Stimulated activated CD4-positive, alpha-beta T cell treated with anti-CD3 and anti-CD28 coated beads, Interleukin-12 subunit alpha, Interleukin-12 subunit beta, amount 100 ng/mL, for 24 hours (primary cell): ENCODE data around the gene GPHA2.

Source experiments
- DNase-seq, 2 experiments: peaks; one replicate each; pipeline ENCODE4 v3.0.0-alpha.2; 2020; ENCODE audit warnings: low read depth in 2 of 2

GPHA2 gene

GRCh38 chr11:64910451-64911093 is 25.1 kb downstream of the GPHA2 start:
- DNase-seq = no peak

- no peak for DNase-seq
Observed at GRCh38 chr11:64909653-64910343, 25.9 kb downstream of the GPHA2 start.

DNA sequence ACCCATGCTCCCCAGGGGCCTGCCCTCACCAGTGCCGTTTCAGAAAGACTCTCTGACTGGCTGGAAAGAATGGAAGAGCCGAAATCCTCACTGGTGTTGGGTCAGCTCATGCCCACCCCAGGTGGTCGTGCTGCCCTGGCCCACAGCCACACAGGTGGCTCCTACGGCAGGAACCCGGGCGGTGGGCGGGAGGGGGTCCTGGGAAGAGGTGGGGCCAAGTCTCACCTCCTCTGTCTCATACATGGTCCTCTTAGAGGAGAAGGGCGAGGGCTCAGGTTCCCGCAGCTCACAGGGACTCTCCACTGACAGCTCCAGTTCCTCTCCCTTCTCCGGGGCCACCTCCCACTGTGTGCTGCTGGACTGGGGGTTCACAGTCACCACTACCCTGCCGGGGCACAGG is 26.9 kb downstream of the GPHA2 start:
- DNase-seq = no peak

DNA sequence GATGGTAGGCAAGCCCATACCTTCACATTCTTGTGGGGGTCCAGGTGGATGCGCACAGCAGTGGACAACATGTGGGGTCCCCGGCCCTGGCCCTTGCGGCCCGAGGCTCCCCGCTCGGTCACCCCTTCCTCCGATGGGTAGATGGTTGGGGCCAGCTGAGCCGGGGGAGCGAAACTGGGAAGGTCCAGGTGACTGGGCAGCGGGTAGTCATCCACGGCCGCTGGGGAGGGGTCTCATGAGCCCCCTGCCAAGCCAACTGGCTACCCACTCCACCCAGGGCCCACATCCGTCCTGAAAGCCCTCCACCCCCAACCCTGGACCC is 29.4 kb downstream of the GPHA2 start:
- DNase-seq = no peak

DNA sequence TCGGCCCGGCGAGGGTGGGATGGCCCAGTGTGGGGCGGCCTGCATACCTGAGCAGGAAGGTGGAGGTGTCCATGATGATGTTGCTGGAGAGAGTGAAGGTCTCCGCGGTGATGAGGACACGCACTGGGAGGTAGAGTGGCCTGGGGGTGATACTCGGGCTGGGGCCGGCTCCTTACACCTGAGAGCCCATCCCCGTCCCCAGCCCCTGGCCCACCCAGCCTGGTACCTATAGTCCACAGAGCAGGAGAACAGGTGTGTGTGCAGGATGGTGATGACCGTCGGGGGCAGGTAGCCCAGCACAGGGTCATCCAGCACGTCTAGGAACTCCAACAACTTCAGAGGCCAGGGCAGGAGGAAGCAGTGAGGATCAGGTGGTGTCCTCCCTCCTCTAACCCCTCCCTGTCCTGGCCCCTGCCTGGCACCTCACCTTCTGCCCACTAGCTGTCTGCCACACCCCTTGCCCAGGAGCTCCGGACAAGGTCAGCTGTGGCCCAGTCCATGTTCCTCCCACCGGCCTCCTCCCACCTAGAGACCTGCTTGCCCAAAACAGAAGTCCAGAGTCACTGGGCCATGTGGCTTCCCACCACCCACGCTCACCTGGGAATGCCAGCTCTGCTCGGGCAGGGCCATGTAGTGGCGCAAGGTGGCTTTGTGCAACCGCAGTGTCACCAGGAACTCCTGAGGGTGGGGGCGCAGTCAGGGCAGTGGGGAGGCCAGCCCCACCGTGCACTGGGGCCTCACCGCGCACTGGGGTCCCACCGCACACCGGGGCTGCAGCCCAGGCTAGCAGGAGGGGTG is 30.0 kb downstream of the GPHA2 start:
- no peak for DNase-seq

GRCh38 chr11:64903291-64903833 is 32.3 kb downstream of the GPHA2 start:
- DNase-seq = no peak

- DNase-seq = no peak
Observed at GRCh38 chr11:64902102-64902900, 33.4 kb downstream of the GPHA2 start.

- DNase-seq = no peak
Observed at GRCh38 chr11:64900774-64901173, 34.9 kb downstream of the GPHA2 start.

GRCh38 chr11:64900263-64900678 is 35.4 kb downstream of the GPHA2 start:
- peak; percentile 45 to 54 for DNase-seq

DNA sequence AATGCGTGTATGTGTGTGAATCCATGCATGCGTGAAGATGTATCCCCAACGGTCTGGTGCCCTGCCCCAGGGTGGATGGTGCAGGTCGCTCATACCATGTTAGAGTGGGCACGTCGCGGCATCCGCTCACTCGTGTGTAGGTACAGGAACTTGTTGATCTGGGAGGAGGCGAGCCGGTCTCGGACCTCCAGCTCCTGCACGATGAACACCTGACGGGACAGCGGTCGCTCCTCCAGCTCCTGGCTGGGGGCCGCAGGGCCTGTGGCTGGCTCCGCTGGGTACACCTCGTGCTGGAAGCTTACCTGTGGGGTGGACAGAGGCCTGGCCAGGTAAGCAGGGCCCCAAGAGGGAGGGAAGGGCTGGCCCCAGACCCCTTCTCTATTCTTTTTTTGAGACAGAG is 37.2 kb downstream of the GPHA2 start:
- DNase-seq = no peak

- no peak for DNase-seq
Observed at GRCh38 chr11:64898076-64898445, 37.6 kb downstream of the GPHA2 start.

- DNase-seq = no peak
Observed at GRCh38 chr11:64897381-64898075, 38.2 kb downstream of the GPHA2 start.

DNA sequence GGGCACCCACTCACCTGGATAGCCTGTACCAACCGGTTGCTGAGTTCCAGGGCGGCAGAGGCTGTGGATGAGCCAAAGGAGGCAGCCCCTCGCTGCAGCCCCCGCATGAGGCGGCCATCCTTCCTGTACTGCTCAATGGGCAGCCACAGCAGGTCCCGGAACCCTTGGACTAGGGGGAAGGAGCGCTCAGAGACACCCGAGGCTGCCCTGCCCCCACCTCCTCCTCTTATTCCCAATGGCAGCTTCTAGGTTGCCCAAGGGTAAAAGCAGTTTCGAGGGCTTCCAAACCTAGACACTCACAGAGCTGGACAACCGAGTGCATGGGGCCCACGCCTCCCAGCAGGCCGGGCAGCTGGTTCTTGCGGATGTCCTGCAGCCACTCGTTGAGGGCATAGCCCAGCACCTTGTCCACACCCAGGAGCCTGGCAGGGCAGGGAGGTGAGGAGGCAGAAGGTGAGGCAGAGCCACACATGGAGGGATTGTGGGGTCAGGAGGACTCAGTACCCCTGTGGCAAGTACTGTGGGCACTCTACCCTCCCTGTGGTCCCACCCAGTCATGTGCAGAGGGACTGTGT is 39.2 kb downstream of the GPHA2 start:
- no peak for DNase-seq

- DNase-seq = no peak
Observed at GRCh38 chr11:64894812-64895452, 40.8 kb downstream of the GPHA2 start.

DNA sequence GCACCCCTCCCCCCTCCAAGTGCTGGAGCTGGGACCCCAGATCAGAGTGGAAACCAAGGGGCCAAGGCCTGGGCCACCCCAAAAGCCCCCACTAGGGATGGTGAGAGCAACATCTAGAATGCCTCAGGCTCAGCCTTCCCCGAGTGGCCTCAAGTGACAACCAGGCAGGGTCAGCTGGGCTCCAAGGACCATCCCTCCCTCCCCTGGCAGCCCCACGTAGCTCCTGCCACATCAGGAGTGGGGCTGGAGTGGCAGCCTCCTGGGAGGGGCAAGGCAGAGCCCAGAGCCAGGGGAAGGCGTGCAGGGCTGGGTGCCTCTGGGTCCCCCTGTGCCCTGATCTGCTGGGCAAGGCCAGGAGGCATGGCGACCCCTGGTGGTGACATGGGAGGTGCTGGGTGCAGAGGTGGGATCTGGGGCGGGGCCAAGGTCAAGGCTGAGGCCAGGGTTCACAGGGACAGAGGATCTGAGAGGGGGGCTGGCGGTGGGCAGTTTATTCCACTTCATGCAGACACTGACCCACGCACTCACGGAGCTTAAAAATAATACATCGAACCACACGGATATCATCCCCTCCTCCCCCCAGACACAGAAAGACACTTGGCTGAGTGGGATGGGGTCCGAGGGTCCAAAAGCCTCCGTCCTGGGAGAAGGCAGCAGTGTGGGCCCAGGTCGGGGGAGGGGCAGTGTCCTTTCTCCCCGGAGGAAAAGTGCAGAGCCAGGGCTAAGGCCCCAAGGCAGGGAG is 41.5 kb downstream of the GPHA2 start:
- DNase-seq = peak; percentile 79 to 96

- no peak for DNase-seq
Observed at GRCh38 chr11:64893194-64894069, 42.3 kb downstream of the GPHA2 start.

DNA sequence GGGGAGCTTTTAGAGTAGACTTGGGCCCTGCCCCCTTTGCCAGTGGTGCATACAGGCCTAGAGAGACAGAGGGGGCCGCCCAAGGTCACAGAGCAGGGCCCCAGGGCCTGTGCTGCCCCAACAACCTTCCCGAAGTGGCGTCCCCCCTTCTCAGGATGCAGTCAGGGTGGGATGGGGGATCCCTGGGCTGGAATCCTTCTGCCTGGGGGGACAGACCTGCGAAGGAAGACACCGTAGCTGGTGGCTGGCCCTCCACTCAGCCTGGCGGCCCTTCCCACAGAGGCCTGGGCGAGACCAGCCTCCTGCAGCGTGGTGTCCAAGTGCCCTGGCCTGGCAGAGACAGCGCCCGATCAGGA is 42.9 kb downstream of the GPHA2 start:
- no peak for DNase-seq

GRCh38 chr11:64892411-64892831 is 43.3 kb downstream of the GPHA2 start:
- no peak for DNase-seq

DNA sequence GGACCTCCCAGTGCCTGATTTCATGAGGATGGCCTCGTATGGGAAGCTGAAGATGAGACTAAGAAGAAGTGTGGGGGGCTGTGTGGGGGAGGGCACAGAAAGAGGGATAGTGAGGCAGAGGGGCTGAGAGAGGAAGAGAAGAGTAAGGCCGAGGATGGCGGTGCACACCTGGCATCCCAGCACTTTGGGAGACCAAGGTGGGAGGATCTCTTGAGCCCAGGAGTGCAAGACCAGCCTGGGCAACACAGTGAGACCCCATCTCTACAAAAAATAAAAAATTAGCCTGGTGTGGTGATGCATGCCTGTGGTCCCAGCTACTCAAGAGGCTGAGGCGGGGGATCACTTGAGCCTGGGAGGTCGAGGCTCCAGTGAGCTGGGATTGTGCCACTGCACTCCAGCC is 43.8 kb downstream of the GPHA2 start:
- DNase-seq = no peak
